Prostate gland (tissue), 2 donors: ENCODE data around the gene SKAP2. TPM values are rescaled to one million over a fixed set of nuclear protein-coding genes. Genes with fewer than 3 reads are reported as not detected.

Experiments
- DNase-seq: peaks from one replicate; pipeline ENCODE4 v3.0.0-alpha.2; 2019; ENCODE audit warnings: low spot score
- H3K27ac ChIP-seq, 2 donors: fragments of 200-600 bp; sonication (generic); 2 replicates each; pipeline ENCODE4 v1.5.1; 2017 to 2019
- H3K27me3 ChIP-seq: fragments of 200-600 bp; sonication (generic); replicated peaks from 2 replicates; pipeline ENCODE4 v1.5.1; 2019; ENCODE audit not compliant: insufficient read depth
- H3K36me3 ChIP-seq, 2 donors: fragments of 200-600 bp; sonication (generic); 1 replicate in 1 of 2; 2 replicates in 1 of 2; pipeline versions ENCODE4 v1.5.1 to v1.8.1; 2017 to 2019
- H3K4me1 ChIP-seq: fragments of 200-600 bp; sonication (generic); replicated peaks from 2 replicates; pipeline ENCODE4 v1.5.1; 2019
- H3K4me3 ChIP-seq, 2 donors: fragments of 200-600 bp; sonication (generic); 2 replicates each; pipeline ENCODE4 v1.5.1; 2017 to 2019
- H3K9me3 ChIP-seq: fragments of 200-600 bp; sonication (generic); 2 replicates; pipeline ENCODE4 v1.5.1; 2017
- CTCF ChIP-seq, 4 experiments: fragments of 200-600 bp in 2 of 4; fragments of 450-650 bp in 2 of 4; sonication (generic) in 2 of 4; IDR thresholded peaks; 1 replicate in 3 of 4; 2 replicates in 1 of 4; pipeline ENCODE4 v1.5.1; 2016 to 2019; ENCODE audit warnings: antibody characterized with exemption in 4 of 4, mild to moderate bottlenecking in 2 of 4, moderate library complexity in 2 of 4
- POLR2A ChIP-seq: fragments of 450-650 bp; IDR thresholded peaks from one replicate; pipeline ENCODE4 v1.6.1; 2016; ENCODE audit warnings: antibody characterized with exemption, mild to moderate bottlenecking
- POLR2AphosphoS5 ChIP-seq: sonication (generic); formaldehyde crosslinking; IDR thresholded peaks from one replicate; pipeline ENCODE4 v1.6.1; 2017; ENCODE audit warnings: antibody characterized with exemption
- WGBS: methylation state at CpG from one replicate; pipeline ENCODE4 v1.1.5; 2018; 5-methylcytosine and 5-hydroxymethylcytosine counted together
- intact Hi-C: fragments of 100-400 bp; cut with DNase I; formaldehyde crosslinking; loops from one replicate; pipeline ENCODE4 v1.14.2; 2022
- total RNA-seq, 2 donors: library from RNA; depleted of rRNA; stranded (reverse); fragments of >200 nt; gene quantifications; one replicate each; pipeline ENCODE4 v1.1.0, GENCODE V29; 2016

The SKAP2 gene
- total RNA-seq, 2 donors from 2014 or later: 16.1 to 25.6 TPM

DNA sequence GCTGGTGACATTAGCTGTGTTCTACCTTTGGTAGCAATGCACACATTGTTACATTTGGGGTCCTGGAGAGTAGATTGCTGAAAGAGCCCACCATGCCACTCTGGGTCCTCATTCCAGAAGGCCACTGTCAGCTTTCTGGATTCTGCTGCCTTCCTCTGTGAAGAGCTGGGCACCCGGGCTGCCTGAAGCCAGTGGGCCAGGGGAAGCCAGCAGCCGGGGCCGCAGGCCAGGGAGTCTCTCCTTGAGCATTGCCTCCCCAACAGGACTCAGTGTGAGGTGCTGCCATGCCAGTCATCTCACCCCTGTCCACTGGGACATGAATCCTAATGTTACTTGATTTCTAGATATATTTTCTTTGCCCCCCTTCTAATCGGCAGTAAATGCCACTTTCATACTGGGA lies 234.0 kb downstream of the SKAP2 start:
- Histone ChIP-seq H3K27ac (no peak overlapping the region), H3K4me3 (no peak overlapping the region), H3K9me3 (no peaks in the 10 kb centered on the region), H3K36me3 (no peaks in the 10 kb centered on the region), H3K27me3 (no peaks in the 10 kb centered on the region), H3K4me1 (no peaks in the 10 kb centered on the region)
- no peak for TF ChIP-seq CTCF (IDR thresholded peaks at IDR 0.05)
- no peak for TF ChIP-seq POLR2AphosphoS5
- TF ChIP-seq POLR2A: no peak
- WGBS: 79% methylated on average over 4 of the region's 4 CpGs
- DNase-seq: no peak
- intact Hi-C loops: no loop called here

DNA sequence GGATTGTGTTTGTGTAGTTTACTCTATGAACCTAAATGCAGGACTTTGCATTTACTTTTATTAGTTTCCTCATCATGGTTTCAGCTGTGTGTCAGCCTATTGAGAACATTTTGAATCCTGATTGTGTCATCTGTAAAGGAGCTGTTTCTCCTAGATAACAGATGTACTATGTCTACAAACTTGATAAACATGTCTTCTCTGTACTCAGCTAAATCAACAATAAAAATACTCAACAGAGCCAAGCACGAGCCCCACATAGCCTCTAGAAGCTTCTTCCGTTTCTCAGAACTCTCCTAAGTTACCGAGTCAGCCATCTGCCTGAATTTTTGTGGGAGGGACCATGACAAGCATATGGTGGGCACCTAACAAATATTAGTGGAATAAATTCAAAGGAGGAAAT lies 234.7 kb downstream of the SKAP2 start:
- Histone ChIP-seq H3K27ac (no peak overlapping the region), H3K36me3 (no peaks in the 10 kb centered on the region), H3K4me3 (no peak overlapping the region), H3K4me1 (no peaks in the 10 kb centered on the region), H3K9me3 (no peaks in the 10 kb centered on the region), H3K27me3 (no peaks in the 10 kb centered on the region)
- intact Hi-C loops: no loop called here
- no peak for DNase-seq
- TF ChIP-seq POLR2A (no peak), CTCF (IDR thresholded peaks at IDR 0.05) (no peak), POLR2AphosphoS5 (peak; percentile 6)
- WGBS: 66% methylated on average over 3 of the region's 3 CpGs

DNA sequence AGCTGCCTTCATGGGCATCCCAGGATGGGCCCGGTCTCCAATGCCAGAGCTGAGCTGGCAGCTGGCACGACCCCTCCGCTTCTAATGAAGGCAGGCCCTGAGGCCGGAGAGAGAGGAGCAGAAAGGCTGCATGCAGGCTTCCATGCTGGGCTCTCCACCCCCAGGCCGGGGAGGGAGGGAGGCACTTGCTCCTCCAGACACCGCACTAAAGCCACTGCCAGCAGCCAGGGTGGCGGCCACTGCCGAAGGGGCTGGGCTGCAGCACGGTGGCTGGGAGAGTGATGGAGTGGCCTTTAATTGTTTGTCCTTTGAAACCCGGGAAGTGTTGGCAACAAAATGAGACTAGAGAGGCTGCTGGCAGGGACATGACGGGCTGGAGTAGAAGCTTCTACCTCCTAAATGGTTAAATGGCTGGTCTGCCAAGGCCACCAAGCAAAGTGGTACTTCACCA lies 236.5 kb downstream of the SKAP2 start:
- TF ChIP-seq POLR2AphosphoS5: no peak
- TF ChIP-seq POLR2A: no peak
- TF ChIP-seq CTCF (IDR thresholded peaks at IDR 0.05): no peak
- no peak overlapping the region for H3K27ac ChIP-seq
- intact Hi-C loops: no loop called here
- H3K36me3 ChIP-seq: no peaks in the 10 kb centered on the region
- no peak overlapping the region for H3K4me3 ChIP-seq
- no peaks in the 10 kb centered on the region for H3K4me1 ChIP-seq
- no peaks in the 10 kb centered on the region for H3K27me3 ChIP-seq
- no peaks in the 10 kb centered on the region for H3K9me3 ChIP-seq
- 61% methylated on average over 7 of the region's 11 CpGs for WGBS
- no peak for DNase-seq

- 94% methylated on average over 10 of the region's 10 CpGs for WGBS
- Histone ChIP-seq H3K27ac (no peak overlapping the region), H3K36me3 (no peaks in the 10 kb centered on the region), H3K27me3 (no peaks in the 10 kb centered on the region), H3K4me1 (no peaks in the 10 kb centered on the region), H3K9me3 (no peaks in the 10 kb centered on the region), H3K4me3 (no peak overlapping the region)
- intact Hi-C loops: no loop called here
- DNase-seq: no peak
- TF ChIP-seq CTCF (IDR thresholded peaks at IDR 0.05): no peak
- TF ChIP-seq POLR2A: no peak
- no peak for TF ChIP-seq POLR2AphosphoS5
Observed at GRCh38 chr7:26627221-26627620, 237.2 kb downstream of the SKAP2 start.

- no peaks in the 10 kb centered on the region for H3K9me3 ChIP-seq
- no peak overlapping the region for H3K4me3 ChIP-seq
- TF ChIP-seq CTCF (IDR thresholded peaks at IDR 0.05) (no peak), POLR2A (no peak), POLR2AphosphoS5 (no peak)
- H3K36me3 ChIP-seq: no peaks in the 10 kb centered on the region
- WGBS: 83% methylated on average over 2 of the region's 2 CpGs
- no peak overlapping the region for H3K27ac ChIP-seq
- no peaks in the 10 kb centered on the region for H3K4me1 ChIP-seq
- intact Hi-C loops: no loop called here
- H3K27me3 ChIP-seq: no peaks in the 10 kb centered on the region
- DNase-seq: no peak
Observed at GRCh38 chr7:26626687-26627086, 237.7 kb downstream of the SKAP2 start.
